GM12801 (cell line): ENCODE results near the gene HCFC2.

ENCODE experiments used
- CTCF ChIP-seq: IDR thresholded peaks from one replicate; pipeline ENCODE4 v1.5.1; 2011; ENCODE audit warnings: control low read depth; ENCODE audit not compliant: insufficient read length; ENCODE audit errors: extremely low read depth

Gene HCFC2

GRCh38 chr12:104044158-104044557 lies 20.2 kb upstream of the HCFC2 start:
- TF ChIP-seq CTCF: no peak

- no peak for TF ChIP-seq CTCF
These were observed 18.0 kb upstream of the HCFC2 start for GRCh38 chr12:104046306-104046705.

GRCh38 chr12:104048162-104048561 lies 16.2 kb upstream of the HCFC2 start:
- no peak for TF ChIP-seq CTCF

GRCh38 chr12:104048811-104049210 lies 15.5 kb upstream of the HCFC2 start:
- TF ChIP-seq CTCF: no peak

GRCh38 chr12:104049278-104049902 lies 14.9 kb upstream of the HCFC2 start:
- TF ChIP-seq CTCF: no peak

GRCh38 chr12:104049903-104050356 lies 14.4 kb upstream of the HCFC2 start, which contains the start of gene GLT8D2:
GLT8D2 (minus strand) TSS chr12:104050187; CDS start chr12:104019648, 30,539 bp downstream.
- no peak for TF ChIP-seq CTCF

- TF ChIP-seq CTCF: no peak
These were observed 13.9 kb upstream of the HCFC2 start for GRCh38 chr12:104050436-104050835.
